A549 (cell line): ENCODE measurements around the gene GSTT2B.
"Not testable (repeated sequence)": the region's sequence is repeated elsewhere in the genome, so short reads cannot be mapped to it uniquely, and the experiment has no call there.

ENCODE experiments used
- BHLHE40 ChIP-seq: IDR thresholded peaks from 2 replicates; pipeline ENCODE4 v1.6.1; 2012; ENCODE audit warnings: low read depth, low read length, inconsistent platforms
- CEBPB ChIP-seq, 2 experiments: fragments of >200 bp in 1 of 2; sonication (Bioruptor Twin) in 1 of 2; formaldehyde crosslinking in 1 of 2; IDR thresholded peaks; 2 replicates each; pipeline ENCODE4 v1.6.1; 2012 to 2016
- EP300 ChIP-seq, 2 experiments: fragments of >200 bp; sonication (Bioruptor Twin); formaldehyde crosslinking; IDR thresholded peaks; 2 replicates in 1 of 2; 3 replicates in 1 of 2; pipeline ENCODE4 v1.6.1; 2016 to 2017
- HDAC2 ChIP-seq: fragments of 200-600 bp; sonication (generic); IDR thresholded peaks from 2 replicates; pipeline ENCODE4 v1.6.1; 2016
- JUN ChIP-seq, 2 experiments: fragments of >200 bp; sonication (Bioruptor Twin); formaldehyde crosslinking; IDR thresholded peaks; 2 replicates in 1 of 2; 3 replicates in 1 of 2; pipeline ENCODE4 v1.6.1; 2016 to 2017
- NR3C1 ChIP-seq: fragments of >200 bp; sonication (Bioruptor Twin); formaldehyde crosslinking; IDR thresholded peaks from 3 replicates; pipeline ENCODE4 v1.6.1; 2017
- POLR2A ChIP-seq: IDR thresholded peaks from 2 replicates; pipeline ENCODE4 v1.6.1; 2012; ENCODE audit warnings: mild to moderate bottlenecking, low read length
- RAD21 ChIP-seq, 2 experiments: fragments of >200 bp in 1 of 2; sonication (Bioruptor Twin) in 1 of 2; formaldehyde crosslinking in 1 of 2; IDR thresholded peaks in 1 of 2; conservative IDR thresholded peaks in 1 of 2; 2 replicates in 1 of 2; 3 replicates in 1 of 2; pipeline ENCODE4 v1.6.1; 2012 to 2018; ENCODE audit warnings: inconsistent platforms in 1 of 2
- RFX5 ChIP-seq: fragments of 450-650 bp; IDR thresholded peaks from 2 replicates; pipeline ENCODE4 v1.7.1; 2014; ENCODE audit warnings: antibody characterized with exemption, mild to moderate bottlenecking, moderate library complexity
- ZC3H11A ChIP-seq: fragments of 450-650 bp; IDR thresholded peaks from 2 replicates; pipeline ENCODE4 v1.6.1; 2014; ENCODE audit warnings: antibody characterized with exemption, mild to moderate bottlenecking
- ZFP36 ChIP-seq: fragments of 450-650 bp; IDR thresholded peaks from 2 replicates; pipeline ENCODE4 v1.6.1; 2014; ENCODE audit warnings: borderline replicate concordance; ENCODE audit not compliant: partially characterized antibody
- TF ChIP-seq, protein P1 (sequence below): fragments of >200 bp; sonication (Bioruptor Twin); formaldehyde crosslinking; IDR thresholded peaks from 3 replicates; pipeline ENCODE4 v1.5.1; 2016
- TF ChIP-seq, protein P2 (sequence below): IDR thresholded peaks from 2 replicates; pipeline ENCODE4 v1.6.1; 2012
- TF ChIP-seq, protein P3 (sequence below): fragments of 200-600 bp; sonication (generic); IDR thresholded peaks from 2 replicates; pipeline ENCODE4 v1.6.1; 2016; ENCODE audit warnings: antibody characterized with exemption, mild to moderate bottlenecking, moderate library complexity

DNA sequence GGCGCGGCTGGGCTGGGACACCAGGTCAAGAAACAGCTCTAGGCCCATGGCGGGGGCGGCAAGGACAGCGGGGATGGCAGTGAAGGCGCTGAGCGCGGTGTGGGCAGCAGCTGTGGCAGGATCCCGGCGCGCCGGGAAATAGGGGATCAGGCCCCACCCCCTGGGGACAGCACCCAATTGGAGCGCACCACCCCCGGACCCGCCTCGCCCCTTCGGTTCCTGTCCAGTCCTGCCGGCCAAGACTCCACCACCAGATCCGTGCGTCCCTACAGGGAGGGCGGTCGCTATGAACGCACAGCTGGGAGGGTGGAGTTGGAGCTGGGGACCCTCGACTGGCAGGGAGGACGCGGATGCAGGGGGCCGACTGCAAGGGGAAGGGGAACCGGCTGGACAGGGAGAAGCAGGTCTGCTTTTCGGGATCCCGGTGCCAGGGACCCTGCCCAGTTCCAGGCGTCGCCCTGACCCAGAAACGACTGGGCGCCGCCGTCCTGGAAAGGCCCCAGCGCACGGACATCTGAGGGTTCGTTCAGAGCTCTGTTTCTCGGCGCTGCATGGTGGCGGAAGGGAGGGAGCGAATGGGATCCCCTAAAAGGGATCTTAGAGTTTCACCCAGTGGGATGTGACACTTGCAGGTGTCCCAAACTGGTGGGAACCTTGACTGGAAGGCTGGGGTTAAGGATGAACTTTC is at the start of gene GSTT2B:
- TF ChIP-seq POLR2A; EP300 (IDR thresholded peaks at IDR 0.05); RFX5; ZFP36; CEBPB (IDR thresholded peaks at IDR 0.05); ZC3H11A; JUN (IDR thresholded peaks at IDR 0.05); RAD21 (conservative IDR thresholded peaks at IDR 0.05 in 1 of 2, IDR thresholded peaks at IDR 0.05 in 1 of 2); HDAC2; NR3C1; BHLHE40: not testable (repeated sequence)
- TF ChIP-seq, protein P1, sequence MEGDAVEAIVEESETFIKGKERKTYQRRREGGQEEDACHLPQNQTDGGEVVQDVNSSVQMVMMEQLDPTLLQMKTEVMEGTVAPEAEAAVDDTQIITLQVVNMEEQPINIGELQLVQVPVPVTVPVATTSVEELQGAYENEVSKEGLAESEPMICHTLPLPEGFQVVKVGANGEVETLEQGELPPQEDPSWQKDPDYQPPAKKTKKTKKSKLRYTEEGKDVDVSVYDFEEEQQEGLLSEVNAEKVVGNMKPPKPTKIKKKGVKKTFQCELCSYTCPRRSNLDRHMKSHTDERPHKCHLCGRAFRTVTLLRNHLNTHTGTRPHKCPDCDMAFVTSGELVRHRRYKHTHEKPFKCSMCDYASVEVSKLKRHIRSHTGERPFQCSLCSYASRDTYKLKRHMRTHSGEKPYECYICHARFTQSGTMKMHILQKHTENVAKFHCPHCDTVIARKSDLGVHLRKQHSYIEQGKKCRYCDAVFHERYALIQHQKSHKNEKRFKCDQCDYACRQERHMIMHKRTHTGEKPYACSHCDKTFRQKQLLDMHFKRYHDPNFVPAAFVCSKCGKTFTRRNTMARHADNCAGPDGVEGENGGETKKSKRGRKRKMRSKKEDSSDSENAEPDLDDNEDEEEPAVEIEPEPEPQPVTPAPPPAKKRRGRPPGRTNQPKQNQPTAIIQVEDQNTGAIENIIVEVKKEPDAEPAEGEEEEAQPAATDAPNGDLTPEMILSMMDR = not testable (repeated sequence)
- TF ChIP-seq, protein P2, sequence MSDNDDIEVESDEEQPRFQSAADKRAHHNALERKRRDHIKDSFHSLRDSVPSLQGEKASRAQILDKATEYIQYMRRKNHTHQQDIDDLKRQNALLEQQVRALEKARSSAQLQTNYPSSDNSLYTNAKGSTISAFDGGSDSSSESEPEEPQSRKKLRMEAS = not testable (repeated sequence)
- TF ChIP-seq, protein P3, sequence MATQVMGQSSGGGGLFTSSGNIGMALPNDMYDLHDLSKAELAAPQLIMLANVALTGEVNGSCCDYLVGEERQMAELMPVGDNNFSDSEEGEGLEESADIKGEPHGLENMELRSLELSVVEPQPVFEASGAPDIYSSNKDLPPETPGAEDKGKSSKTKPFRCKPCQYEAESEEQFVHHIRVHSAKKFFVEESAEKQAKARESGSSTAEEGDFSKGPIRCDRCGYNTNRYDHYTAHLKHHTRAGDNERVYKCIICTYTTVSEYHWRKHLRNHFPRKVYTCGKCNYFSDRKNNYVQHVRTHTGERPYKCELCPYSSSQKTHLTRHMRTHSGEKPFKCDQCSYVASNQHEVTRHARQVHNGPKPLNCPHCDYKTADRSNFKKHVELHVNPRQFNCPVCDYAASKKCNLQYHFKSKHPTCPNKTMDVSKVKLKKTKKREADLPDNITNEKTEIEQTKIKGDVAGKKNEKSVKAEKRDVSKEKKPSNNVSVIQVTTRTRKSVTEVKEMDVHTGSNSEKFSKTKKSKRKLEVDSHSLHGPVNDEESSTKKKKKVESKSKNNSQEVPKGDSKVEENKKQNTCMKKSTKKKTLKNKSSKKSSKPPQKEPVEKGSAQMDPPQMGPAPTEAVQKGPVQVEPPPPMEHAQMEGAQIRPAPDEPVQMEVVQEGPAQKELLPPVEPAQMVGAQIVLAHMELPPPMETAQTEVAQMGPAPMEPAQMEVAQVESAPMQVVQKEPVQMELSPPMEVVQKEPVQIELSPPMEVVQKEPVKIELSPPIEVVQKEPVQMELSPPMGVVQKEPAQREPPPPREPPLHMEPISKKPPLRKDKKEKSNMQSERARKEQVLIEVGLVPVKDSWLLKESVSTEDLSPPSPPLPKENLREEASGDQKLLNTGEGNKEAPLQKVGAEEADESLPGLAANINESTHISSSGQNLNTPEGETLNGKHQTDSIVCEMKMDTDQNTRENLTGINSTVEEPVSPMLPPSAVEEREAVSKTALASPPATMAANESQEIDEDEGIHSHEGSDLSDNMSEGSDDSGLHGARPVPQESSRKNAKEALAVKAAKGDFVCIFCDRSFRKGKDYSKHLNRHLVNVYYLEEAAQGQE = not testable (repeated sequence)
